Endothelial cell (in vitro differentiated cells): ENCODE measurements around the gene C9orf50. TPM values are rescaled to one million over a fixed set of nuclear protein-coding genes. Genes with fewer than 3 reads are reported as not detected.

Experiments
- DNase-seq: peaks from one replicate; pipeline ENCODE4 v3.0.0; 2021; ENCODE audit warnings: low spot score
- H3K27ac Mint-ChIP-seq: one replicate; pipeline ENCODE4 v1.8.0; 2021; ENCODE audit warnings: mixed read lengths, inconsistent platforms; ENCODE audit not compliant: unreplicated experiment
- H3K27me3 Mint-ChIP-seq: one replicate; pipeline ENCODE4 v1.8.0; 2021; ENCODE audit warnings: mild to moderate bottlenecking, moderate library complexity, mixed read lengths, inconsistent platforms; ENCODE audit not compliant: unreplicated experiment
- H3K36me3 Mint-ChIP-seq: one replicate; pipeline ENCODE4 v1.8.0; 2021; ENCODE audit warnings: mild to moderate bottlenecking, low read depth, mixed read lengths, inconsistent platforms; ENCODE audit not compliant: unreplicated experiment
- H3K4me1 Mint-ChIP-seq: one replicate; pipeline ENCODE4 v1.8.0; 2021; ENCODE audit warnings: mild to moderate bottlenecking, mixed read lengths, inconsistent platforms; ENCODE audit not compliant: unreplicated experiment
- H3K4me3 Mint-ChIP-seq: one replicate; pipeline ENCODE4 v1.8.0; 2021; ENCODE audit warnings: mild to moderate bottlenecking, mixed read lengths, inconsistent platforms; ENCODE audit not compliant: unreplicated experiment
- H3K9me3 Mint-ChIP-seq: one replicate; pipeline ENCODE4 v1.8.0; 2021; ENCODE audit warnings: mixed read lengths, inconsistent platforms; ENCODE audit not compliant: unreplicated experiment
- total RNA-seq: library from RNA; stranded (reverse); fragmentation: NEBNext Ultra II Directional; extraction: Animal tissue kit (Norgen Biotek cat#: 25700); gene quantifications from one replicate; pipeline ENCODE4 v1.2.1, GENCODE V29; 2021; ENCODE audit not compliant: unreplicated experiment
- TF ChIP-seq, protein P1 (sequence below): fragments of 200-600 bp; sonication (generic); IDR thresholded peaks from one replicate; pipeline ENCODE4 v1.5.0; 2021; ENCODE audit warnings: antibody characterized with exemption; ENCODE audit not compliant: unreplicated experiment

Gene C9orf50
- total RNA-seq, 1 donor from 2014 or later = not detected

DNA sequence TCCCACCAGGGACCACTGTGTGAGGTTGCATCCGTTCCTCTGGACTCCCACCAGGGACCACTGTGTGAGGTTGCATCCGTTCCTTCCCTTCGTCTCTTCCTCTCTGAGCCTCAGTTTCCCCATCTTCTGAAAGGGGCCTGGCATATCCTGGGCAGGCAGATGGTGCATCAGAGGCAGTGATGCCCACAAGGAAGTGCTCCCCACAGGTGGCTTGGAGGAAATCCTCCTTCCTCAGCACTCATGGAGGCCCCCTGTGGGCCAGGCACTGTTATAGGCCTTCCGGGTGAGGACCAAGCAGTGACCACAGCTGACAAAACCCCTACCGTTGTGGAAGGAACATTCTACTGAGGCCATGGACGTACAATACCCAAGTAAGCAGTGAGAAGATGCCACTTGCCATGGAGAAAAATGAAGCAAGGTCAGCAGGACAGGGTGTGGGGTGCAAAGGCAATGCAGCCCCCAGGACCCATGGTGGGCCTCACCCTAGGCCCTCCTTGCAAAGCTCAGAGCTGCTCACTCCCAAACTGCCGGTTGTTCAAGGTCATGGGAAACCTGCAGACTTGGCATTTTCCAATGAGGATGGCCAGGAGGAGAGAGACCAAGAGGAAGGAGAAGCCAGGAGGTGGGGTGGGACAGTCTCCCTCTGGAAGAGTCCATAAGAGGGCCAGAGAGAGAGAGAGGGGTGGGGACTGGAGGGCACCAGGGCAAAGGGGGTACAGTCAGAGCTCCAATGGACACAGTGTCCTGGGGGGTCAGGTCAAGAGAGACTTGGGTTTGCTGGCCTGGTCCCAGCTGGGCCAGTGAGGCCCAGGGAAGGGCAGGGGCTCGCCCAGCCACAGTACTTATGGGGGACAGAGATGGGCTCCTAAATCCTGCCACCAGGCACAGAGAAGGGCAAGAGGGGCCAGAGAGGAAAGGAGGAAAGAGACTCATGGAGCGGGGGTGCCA lies 51.1 kb downstream of the C9orf50 start:
- DNase-seq = no peak
- H3K27ac Mint-ChIP-seq = peak overlapping the region; percentile 84
- no peaks in the 10 kb centered on the region for H3K9me3 Mint-ChIP-seq
- TF ChIP-seq, protein P1, sequence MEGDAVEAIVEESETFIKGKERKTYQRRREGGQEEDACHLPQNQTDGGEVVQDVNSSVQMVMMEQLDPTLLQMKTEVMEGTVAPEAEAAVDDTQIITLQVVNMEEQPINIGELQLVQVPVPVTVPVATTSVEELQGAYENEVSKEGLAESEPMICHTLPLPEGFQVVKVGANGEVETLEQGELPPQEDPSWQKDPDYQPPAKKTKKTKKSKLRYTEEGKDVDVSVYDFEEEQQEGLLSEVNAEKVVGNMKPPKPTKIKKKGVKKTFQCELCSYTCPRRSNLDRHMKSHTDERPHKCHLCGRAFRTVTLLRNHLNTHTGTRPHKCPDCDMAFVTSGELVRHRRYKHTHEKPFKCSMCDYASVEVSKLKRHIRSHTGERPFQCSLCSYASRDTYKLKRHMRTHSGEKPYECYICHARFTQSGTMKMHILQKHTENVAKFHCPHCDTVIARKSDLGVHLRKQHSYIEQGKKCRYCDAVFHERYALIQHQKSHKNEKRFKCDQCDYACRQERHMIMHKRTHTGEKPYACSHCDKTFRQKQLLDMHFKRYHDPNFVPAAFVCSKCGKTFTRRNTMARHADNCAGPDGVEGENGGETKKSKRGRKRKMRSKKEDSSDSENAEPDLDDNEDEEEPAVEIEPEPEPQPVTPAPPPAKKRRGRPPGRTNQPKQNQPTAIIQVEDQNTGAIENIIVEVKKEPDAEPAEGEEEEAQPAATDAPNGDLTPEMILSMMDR = no peak
- peak overlapping the region; percentile 87 for H3K4me3 Mint-ChIP-seq
- peaks cover 9% of the 10 kb centered on the region for H3K4me1 Mint-ChIP-seq
- peaks cover 9% of the 10 kb centered on the region for H3K27me3 Mint-ChIP-seq
- H3K36me3 Mint-ChIP-seq = peaks cover 3% of the 10 kb centered on the region

DNA sequence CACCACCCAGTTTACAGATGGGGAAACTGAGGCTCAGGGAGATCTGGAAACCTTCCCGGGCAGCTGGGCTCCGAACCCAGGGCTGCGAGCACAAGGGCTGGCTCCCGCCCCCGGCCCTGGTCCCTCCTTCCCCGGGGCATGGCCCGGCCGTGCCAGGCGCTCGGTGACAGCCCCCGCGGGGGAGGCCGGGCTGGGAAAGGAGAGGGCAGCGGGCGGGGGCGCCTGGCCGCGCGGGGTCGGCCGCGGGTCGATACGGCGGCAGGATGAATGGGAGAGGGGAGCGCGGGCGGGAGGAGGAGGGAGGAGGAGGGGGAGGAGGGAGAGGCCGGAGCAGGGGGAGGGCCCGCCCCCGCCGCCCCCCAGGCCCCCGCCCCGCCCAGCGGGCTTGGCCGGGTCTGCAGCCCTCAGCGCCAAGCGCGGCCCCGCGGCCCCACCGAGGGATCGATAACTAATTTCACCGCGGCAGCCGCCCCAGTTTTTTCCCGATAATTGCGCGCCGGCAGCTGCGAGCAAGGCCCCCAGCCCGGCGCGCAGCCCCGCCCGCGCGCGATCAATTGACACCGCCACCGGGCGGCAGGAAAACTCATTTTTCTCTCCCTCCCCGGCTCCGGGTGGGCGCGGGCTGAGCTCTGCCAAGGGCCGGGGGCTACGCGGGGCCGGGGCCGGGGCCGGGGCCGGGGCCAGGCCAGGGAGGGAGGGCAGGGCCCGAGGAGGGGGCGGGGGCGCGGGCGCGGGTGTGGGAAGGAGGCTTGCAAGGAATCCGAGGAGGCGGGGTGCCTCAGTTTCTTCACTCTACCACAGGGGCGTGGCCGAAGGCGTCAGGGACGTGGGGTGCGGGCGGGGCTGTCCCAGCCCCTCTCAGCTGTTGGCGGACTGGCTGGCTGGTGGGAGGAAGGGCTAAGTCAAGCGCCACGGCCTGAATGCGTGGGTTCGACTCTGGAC lies 52.1 kb downstream of the C9orf50 start:
- Mint-ChIP-seq H3K4me1 (peaks cover 9% of the 10 kb centered on the region), H3K4me3 (peak overlapping the region; percentile 87), H3K27ac (no peak overlapping the region), H3K27me3 (peaks cover 9% of the 10 kb centered on the region), H3K36me3 (peaks cover 3% of the 10 kb centered on the region), H3K9me3 (no peaks in the 10 kb centered on the region)
- DNase-seq = peak; percentile 48
- TF ChIP-seq, protein P1 = no peak

DNA sequence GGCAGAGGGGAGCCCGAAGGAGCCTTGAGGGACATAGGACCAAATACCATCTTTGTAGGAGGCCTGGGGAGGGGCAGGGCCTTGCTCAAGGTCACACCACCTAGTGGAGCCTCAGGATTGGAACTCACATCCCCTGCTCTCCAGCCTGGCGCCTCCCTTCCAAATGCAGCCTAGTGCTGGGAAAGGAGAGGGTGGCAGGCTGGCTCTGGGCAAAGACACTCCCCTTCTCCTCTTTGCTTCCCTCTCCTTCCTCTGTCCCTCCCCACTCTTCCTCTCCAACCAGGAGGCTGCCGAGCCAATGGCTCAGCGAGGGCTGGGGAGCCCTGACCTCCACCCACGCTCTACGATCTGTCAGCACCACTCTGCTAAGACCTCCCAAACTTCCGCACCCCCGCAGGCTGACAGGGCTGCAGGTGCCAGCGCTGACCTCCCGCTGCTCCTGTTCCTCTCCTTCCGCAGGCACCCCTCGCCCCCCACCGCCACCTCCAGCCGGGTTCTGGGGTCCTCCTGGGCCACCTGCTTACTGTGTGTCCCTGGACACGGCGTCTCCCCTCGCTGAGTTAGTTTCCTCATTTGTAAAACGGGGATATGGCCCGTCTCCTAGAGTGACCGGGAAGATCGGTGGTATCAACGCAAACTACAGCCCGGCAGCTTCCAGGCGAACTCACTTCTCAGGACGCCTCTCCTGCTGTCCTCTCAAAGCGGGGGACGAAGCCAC lies 52.9 kb downstream of the C9orf50 start:
- Mint-ChIP-seq H3K36me3 (no peaks in the 10 kb centered on the region), H3K4me1 (peaks cover 9% of the 10 kb centered on the region), H3K4me3 (peak overlapping the region; percentile 84), H3K27me3 (peaks cover 8% of the 10 kb centered on the region), H3K27ac (no peak overlapping the region), H3K9me3 (no peaks in the 10 kb centered on the region)
- DNase-seq = no peak
- TF ChIP-seq, protein P1 = no peak

DNA sequence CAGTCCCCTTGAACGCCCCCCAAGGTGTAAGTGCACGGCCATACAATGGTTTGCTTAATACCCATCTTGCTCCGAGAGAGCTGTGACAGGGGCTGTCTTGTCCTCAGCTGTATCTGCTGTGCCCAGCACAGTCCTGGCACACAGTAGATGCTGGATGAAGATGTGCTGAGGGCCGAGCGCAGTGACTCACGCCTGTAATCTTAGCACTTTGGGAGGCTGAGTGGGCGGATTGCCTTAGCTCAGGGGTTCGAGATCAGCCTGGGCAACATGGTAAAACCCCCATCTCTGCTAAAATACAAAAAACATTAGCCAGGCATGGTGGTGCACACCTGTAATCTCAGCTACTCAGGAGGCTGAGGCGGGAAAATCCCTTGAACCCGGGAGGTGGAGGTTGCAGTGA lies 53.6 kb downstream of the C9orf50 start:
- Mint-ChIP-seq H3K27ac (no peak overlapping the region), H3K36me3 (no peaks in the 10 kb centered on the region), H3K4me1 (peaks cover 9% of the 10 kb centered on the region), H3K27me3 (peaks cover 6% of the 10 kb centered on the region), H3K4me3 (no peak overlapping the region), H3K9me3 (no peaks in the 10 kb centered on the region)
- TF ChIP-seq, protein P1 = no peak
- DNase-seq = no peak
